ENCODE measurements around the gene PICK1. TPM values are rescaled to one million over a fixed set of nuclear protein-coding genes. Genes with fewer than 3 reads are reported as not detected.

The PICK1 gene
- total and polyA plus RNA-seq, 2 of the 4 experiments (the other 2 are of a cell fraction), result 16.5 to 21.0 TPM

DNA sequence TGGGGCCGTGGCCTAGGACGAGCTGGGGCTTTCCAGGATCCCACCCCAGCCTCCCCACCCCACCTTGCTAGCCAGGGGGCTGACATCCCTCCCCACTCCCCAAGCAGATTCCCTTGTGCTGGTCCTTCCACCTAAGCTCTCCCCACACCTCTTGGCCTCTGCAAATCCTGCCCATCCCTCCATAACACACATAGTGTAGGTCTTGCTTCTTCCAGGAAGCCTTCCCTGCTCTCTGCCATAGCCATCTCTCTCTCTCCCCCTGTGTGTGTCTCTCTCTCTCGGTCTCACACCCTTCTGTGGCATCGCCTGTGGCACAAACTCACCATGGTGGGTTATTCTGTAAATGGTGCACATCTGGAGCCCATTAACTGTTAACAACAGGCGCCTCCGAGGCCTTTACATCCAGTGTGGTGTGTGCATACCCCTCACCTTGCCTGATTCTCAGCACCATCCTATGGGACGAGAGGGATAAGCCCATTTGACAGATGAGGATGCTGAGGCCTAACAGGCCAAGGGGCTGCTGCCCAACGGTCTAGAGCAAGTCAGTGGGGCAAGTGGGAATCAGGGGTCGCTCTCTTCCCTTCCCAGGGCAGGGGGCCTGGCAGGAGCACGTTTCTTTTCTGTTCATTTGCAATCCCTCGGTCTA lies 22.2 kb upstream of the PICK1 start:
- peak overlapping the region; percentile 99 for H3K14ac ChIP-seq (replicated peaks; ENCODE audit: low read depth, low read length)
- WGBS, 2 experiments (ENCODE audit: extremely low coverage in 2 of 2, insufficient read length in 1 of 2), result 87% methylated on average over 5 of the region's 11 CpGs; no CpG with 5 or more reads in 1 of the 2 experiments
- no peak overlapping the region for H3K4me3 ChIP-seq (ENCODE audit: insufficient read depth, low read depth, low read length)
- H3K79me1 ChIP-seq (ENCODE audit: low read depth in 1 of 2, low read length in 2 of 2), result no peaks in the 10 kb centered on the region; a peak in 1 of 4 replicates
- peak overlapping the region; percentile 83 for H2AK9ac ChIP-seq (replicated peaks; ENCODE audit: low read depth, low read length, poor library complexity)
- no peak overlapping the region; the same call in 1 of the 2 replicates for H3K56ac ChIP-seq (ENCODE audit: extremely low read depth, insufficient read depth, low read length)
- peaks cover 6% of the 10 kb centered on the region for H3K9me1 ChIP-seq (ENCODE audit: insufficient read depth, low read length)
- H2AK5ac ChIP-seq (ENCODE audit: low read depth, low read length), result peak overlapping the region; percentile 97
- BruUV-seq (replicated peaks), result no TSS peak
- H3K4me2 ChIP-seq (ENCODE audit: low read depth, low read length), result no peak overlapping the region
- H3K9ac ChIP-seq (ENCODE audit: low read depth, low read length), result peak overlapping the region; percentile 54
- peak overlapping the region; percentile 100 for H3K4ac ChIP-seq (ENCODE audit: low read depth, low read length)
- H2BK15ac ChIP-seq (ENCODE audit: low read depth, low read length), result peak overlapping the region; percentile 98
- ChIA-PET CTCF (interaction anchor here (1.8 kb wide), 1 partner anchor 17 kb away, joined by 4 read pairs; no protein-coding TSS in a partner anchor), POLR2A (ENCODE audit: unreplicated experiment) (no interaction called here)
- H4K5ac ChIP-seq (ENCODE audit: low read depth, low read length), result peak overlapping the region; percentile 97
- peak overlapping the region; percentile 92 for H2BK20ac ChIP-seq (ENCODE audit: low read depth, low read length)
- no peaks in the 10 kb centered on the region for H3K9me3 ChIP-seq (ENCODE audit: control insufficient read depth, insufficient read depth, low read length)
- peak overlapping the region; percentile 98 for H2BK120ac ChIP-seq (ENCODE audit: low read depth, low read length)
- peak overlapping the region; percentile 62; the same call in 1 of the 2 replicates for H3K23ac ChIP-seq (ENCODE audit: low read depth, low read length)
- H3K36me3 ChIP-seq (ENCODE audit: control insufficient read depth, insufficient read depth, low read length), result no peaks in the 10 kb centered on the region
- H2BK5ac ChIP-seq (ENCODE audit: low read depth, low read length, poor library complexity, severe bottlenecking), result peak overlapping the region; percentile 63
- peaks cover 23% of the 10 kb centered on the region for H3K4me1 ChIP-seq (ENCODE audit: control insufficient read depth, insufficient read depth, low read length)
- peak overlapping the region; percentile 88 for H2AFZ ChIP-seq (replicated peaks; ENCODE audit: low read length, poor library complexity)
- ATAC-seq (ENCODE audit: low read depth) (peak; percentile 7), DNase-seq (no peak)
- intact Hi-C loops (cut with micrococcal nuclease) (no loop called here), dilution Hi-C loops (cut with HindIII; ENCODE audit: low sequenced_read_pairs, unreplicated experiment) (no loop called here), in situ Hi-C loops (cut with MboI; ENCODE audit: low sequenced_read_pairs) (no loop called here)
- H4K91ac ChIP-seq (ENCODE audit: insufficient read depth, low read depth, low read length), result peak overlapping the region; percentile 99
- H4K20me1 ChIP-seq (ENCODE audit: insufficient read depth, low read length), result no peaks in the 10 kb centered on the region
- TF ChIP-seq MAZ (IDR thresholded peaks at IDR 0.05; ENCODE audit: borderline replicate concordance, low read depth, low read length) (no peak), FOS (IDR thresholded peaks at IDR 0.05; ENCODE audit: low read depth, low read length) (no peak), POLR2A (IDR thresholded peaks at IDR 0.05; ENCODE audit: low read depth, low read length) (no peak), RAD21 (IDR thresholded peaks at IDR 0.05; ENCODE audit: low read length) (no peak), NFE2L2 (IDR thresholded peaks at IDR 0.05; ENCODE audit: low read depth, low read length) (no peak), MXI1 (IDR thresholded peaks at IDR 0.05; ENCODE audit: borderline replicate concordance, low read depth, low read length) (no peak), SMC3 (IDR thresholded peaks at IDR 0.05; ENCODE audit: low read depth, low read length) (no peak), RCOR1 (IDR thresholded peaks at IDR 0.05; ENCODE audit: insufficient replicate concordance, low read length) (no peak)
- TF ChIP-seq, protein P1, sequence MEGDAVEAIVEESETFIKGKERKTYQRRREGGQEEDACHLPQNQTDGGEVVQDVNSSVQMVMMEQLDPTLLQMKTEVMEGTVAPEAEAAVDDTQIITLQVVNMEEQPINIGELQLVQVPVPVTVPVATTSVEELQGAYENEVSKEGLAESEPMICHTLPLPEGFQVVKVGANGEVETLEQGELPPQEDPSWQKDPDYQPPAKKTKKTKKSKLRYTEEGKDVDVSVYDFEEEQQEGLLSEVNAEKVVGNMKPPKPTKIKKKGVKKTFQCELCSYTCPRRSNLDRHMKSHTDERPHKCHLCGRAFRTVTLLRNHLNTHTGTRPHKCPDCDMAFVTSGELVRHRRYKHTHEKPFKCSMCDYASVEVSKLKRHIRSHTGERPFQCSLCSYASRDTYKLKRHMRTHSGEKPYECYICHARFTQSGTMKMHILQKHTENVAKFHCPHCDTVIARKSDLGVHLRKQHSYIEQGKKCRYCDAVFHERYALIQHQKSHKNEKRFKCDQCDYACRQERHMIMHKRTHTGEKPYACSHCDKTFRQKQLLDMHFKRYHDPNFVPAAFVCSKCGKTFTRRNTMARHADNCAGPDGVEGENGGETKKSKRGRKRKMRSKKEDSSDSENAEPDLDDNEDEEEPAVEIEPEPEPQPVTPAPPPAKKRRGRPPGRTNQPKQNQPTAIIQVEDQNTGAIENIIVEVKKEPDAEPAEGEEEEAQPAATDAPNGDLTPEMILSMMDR (conservative IDR thresholded peaks at IDR 0.05; ENCODE audit: low read depth, low read length), result no peak
- TF ChIP-seq, protein P2, sequence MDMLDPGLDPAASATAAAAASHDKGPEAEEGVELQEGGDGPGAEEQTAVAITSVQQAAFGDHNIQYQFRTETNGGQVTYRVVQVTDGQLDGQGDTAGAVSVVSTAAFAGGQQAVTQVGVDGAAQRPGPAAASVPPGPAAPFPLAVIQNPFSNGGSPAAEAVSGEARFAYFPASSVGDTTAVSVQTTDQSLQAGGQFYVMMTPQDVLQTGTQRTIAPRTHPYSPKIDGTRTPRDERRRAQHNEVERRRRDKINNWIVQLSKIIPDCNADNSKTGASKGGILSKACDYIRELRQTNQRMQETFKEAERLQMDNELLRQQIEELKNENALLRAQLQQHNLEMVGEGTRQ (IDR thresholded peaks at IDR 0.05; ENCODE audit: low read depth, low read length), result no peak
- peak overlapping the region; percentile 63 for H3K27ac ChIP-seq (ENCODE audit: insufficient read depth, low read length)
- peak overlapping the region; percentile 93 to 96 for H4K8ac ChIP-seq (ENCODE audit: low read depth in 2 of 2, low read length in 2 of 2)
- H3K27me3 ChIP-seq (ENCODE audit: control insufficient read depth, insufficient read depth, low read length), result no peaks in the 10 kb centered on the region
- peak overlapping the region; percentile 97 for H3K18ac ChIP-seq (ENCODE audit: low read depth, low read length)

Measured in IMR-90 (cell line).